ENCODE results near the gene MEGF10.

Gene MEGF10

GRCh38 chr5:127298036-127298429 lies 7.4 kb downstream of the MEGF10 start:
- Histone ChIP-seq H3K9ac (ENCODE audit: low read length) (no peak overlapping the region), H3K18ac (ENCODE audit: low read depth in 1 of 2, low read length in 2 of 2) (no peak overlapping the region), H4K8ac (ENCODE audit: low read length) (no peak overlapping the region), H2AFZ (ENCODE audit: low read depth, low read length) (no peak overlapping the region), H3K27ac (ENCODE audit: low read length, poor library complexity, severe bottlenecking) (no peak overlapping the region), H3K27me3 (ENCODE audit: control insufficient read depth in 1 of 2, insufficient read depth in 1 of 2, low read length in 2 of 2) (no peaks in the 10 kb centered on the region), H3K4me1 (ENCODE audit: control insufficient read depth, insufficient read depth, low read depth, low read length) (no peaks in the 10 kb centered on the region), H3K36me3 (ENCODE audit: control insufficient read depth in 1 of 2, insufficient read depth in 2 of 2, low read depth in 1 of 2, low read length in 2 of 2) (no peaks in the 10 kb centered on the region), H2AK5ac (ENCODE audit: low read length, severe bottlenecking) (no peak overlapping the region), H3K9me3 (ENCODE audit: control insufficient read depth, low read length) (no peaks in the 10 kb centered on the region), H2BK120ac (ENCODE audit: low read depth, low read length) (no peak overlapping the region), H3K4ac (ENCODE audit: low read depth in 1 of 2, low read length in 2 of 2) (no peak overlapping the region), H3K4me3 (ENCODE audit: insufficient read depth in 1 of 2, low read depth in 1 of 2, low read length in 2 of 2) (no peak overlapping the region), H2BK5ac (ENCODE audit: low read depth, low read length, poor library complexity, severe bottlenecking) (no peak overlapping the region), H2BK15ac (ENCODE audit: low read depth, poor library complexity, severe bottlenecking) (no peak overlapping the region), H3K23ac (ENCODE audit: low read length in 2 of 2) (no peak overlapping the region), H4K91ac (ENCODE audit: low read length) (no peak overlapping the region), H3K14ac (ENCODE audit: low read length in 2 of 2) (no peak overlapping the region), H2BK12ac (ENCODE audit: low read length in 2 of 2) (no peak overlapping the region), H3K4me2 (ENCODE audit: low read length, poor library complexity, severe bottlenecking) (no peak overlapping the region), H3K79me1 (replicated peaks; ENCODE audit: low read length, poor library complexity, severe bottlenecking) (no peaks in the 10 kb centered on the region)
- 80% methylated on average over 4 of the region's 4 CpGs for WGBS
- DNase-seq, result no peak

DNA sequence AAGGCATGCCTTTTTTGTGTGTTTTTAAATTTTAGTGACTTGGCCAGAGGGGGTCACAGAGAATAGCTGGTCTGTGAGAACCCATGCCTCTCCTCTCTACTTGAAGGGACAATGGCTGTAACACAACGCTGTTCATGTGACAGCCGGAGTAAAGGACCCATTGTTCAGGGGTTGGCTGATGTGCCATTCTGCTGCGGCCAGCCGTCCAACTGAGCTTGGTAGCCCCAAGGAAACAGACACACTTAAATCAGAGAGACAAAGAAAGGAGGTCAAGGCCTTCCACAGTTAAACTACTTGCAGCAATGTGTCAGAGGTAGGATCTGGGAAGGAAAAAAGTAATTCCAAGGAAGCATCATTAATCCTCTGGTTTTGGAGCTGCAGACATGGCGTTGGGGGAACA lies 8.1 kb downstream of the MEGF10 start:
- no peak overlapping the region for H2BK12ac ChIP-seq (ENCODE audit: low read length in 2 of 2)
- no peak overlapping the region for H3K4me2 ChIP-seq (ENCODE audit: low read length, poor library complexity, severe bottlenecking)
- H4K91ac ChIP-seq (ENCODE audit: low read length), result no peak overlapping the region
- no peak overlapping the region for H2BK120ac ChIP-seq (ENCODE audit: low read depth, low read length)
- DNase-seq, result no peak
- H3K23ac ChIP-seq (ENCODE audit: low read length in 2 of 2), result no peak overlapping the region
- no peaks in the 10 kb centered on the region for H3K9me3 ChIP-seq (ENCODE audit: control insufficient read depth, low read length)
- H3K79me1 ChIP-seq (replicated peaks; ENCODE audit: low read length, poor library complexity, severe bottlenecking), result no peaks in the 10 kb centered on the region
- no peaks in the 10 kb centered on the region for H3K36me3 ChIP-seq (ENCODE audit: control insufficient read depth in 1 of 2, insufficient read depth in 2 of 2, low read depth in 1 of 2, low read length in 2 of 2)
- H4K8ac ChIP-seq (ENCODE audit: low read length), result no peak overlapping the region
- no peak overlapping the region for H3K4me3 ChIP-seq (ENCODE audit: insufficient read depth in 1 of 2, low read depth in 1 of 2, low read length in 2 of 2)
- no peak overlapping the region for H2AK5ac ChIP-seq (ENCODE audit: low read length, severe bottlenecking)
- no peak overlapping the region for H3K27ac ChIP-seq (ENCODE audit: low read length, poor library complexity, severe bottlenecking)
- H3K18ac ChIP-seq (ENCODE audit: low read depth in 1 of 2, low read length in 2 of 2), result no peak overlapping the region
- H3K9ac ChIP-seq (ENCODE audit: low read length), result no peak overlapping the region
- H3K14ac ChIP-seq (ENCODE audit: low read length in 2 of 2), result no peak overlapping the region
- no peak overlapping the region for H2AFZ ChIP-seq (ENCODE audit: low read depth, low read length)
- no peaks in the 10 kb centered on the region for H3K27me3 ChIP-seq (ENCODE audit: control insufficient read depth in 1 of 2, insufficient read depth in 1 of 2, low read length in 2 of 2)
- WGBS, result 91% methylated on average over 5 of the region's 5 CpGs
- H2BK15ac ChIP-seq (ENCODE audit: low read depth, poor library complexity, severe bottlenecking), result no peak overlapping the region
- no peak overlapping the region for H2BK5ac ChIP-seq (ENCODE audit: low read depth, low read length, poor library complexity, severe bottlenecking)
- no peaks in the 10 kb centered on the region for H3K4me1 ChIP-seq (ENCODE audit: control insufficient read depth, insufficient read depth, low read depth, low read length)
- H3K4ac ChIP-seq (ENCODE audit: low read depth in 1 of 2, low read length in 2 of 2), result no peak overlapping the region

DNA sequence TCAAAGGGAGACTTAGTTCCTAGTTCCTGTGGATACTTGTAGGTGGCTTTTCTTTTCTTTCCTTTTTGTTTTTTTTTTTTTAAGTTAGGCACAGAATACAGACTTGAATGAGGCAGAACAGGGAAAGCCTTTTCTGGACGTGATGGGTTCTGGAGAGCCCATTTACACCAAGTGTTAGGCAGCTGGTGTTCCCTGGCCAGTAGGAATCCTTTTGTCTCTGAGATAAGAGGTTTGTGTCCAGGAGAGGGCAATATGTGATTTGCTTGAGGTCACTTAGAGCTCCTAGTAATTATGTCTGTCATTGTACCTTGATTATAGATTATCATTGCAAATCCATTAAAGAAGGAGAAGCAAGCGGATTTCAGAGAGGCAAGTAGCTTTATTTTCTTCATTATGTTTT lies 9.1 kb downstream of the MEGF10 start:
- no peaks in the 10 kb centered on the region for H3K27me3 ChIP-seq (ENCODE audit: control insufficient read depth in 1 of 2, insufficient read depth in 1 of 2, low read length in 2 of 2)
- no peak overlapping the region for H3K18ac ChIP-seq (ENCODE audit: low read depth in 1 of 2, low read length in 2 of 2)
- H3K23ac ChIP-seq (ENCODE audit: low read length in 2 of 2), result no peak overlapping the region
- DNase-seq, result no peak
- H3K4me3 ChIP-seq (ENCODE audit: insufficient read depth in 1 of 2, low read depth in 1 of 2, low read length in 2 of 2), result no peak overlapping the region
- H3K4me2 ChIP-seq (ENCODE audit: low read length, poor library complexity, severe bottlenecking), result no peak overlapping the region
- no peak overlapping the region for H3K4ac ChIP-seq (ENCODE audit: low read depth in 1 of 2, low read length in 2 of 2)
- no peak overlapping the region for H2AFZ ChIP-seq (ENCODE audit: low read depth, low read length)
- no peaks in the 10 kb centered on the region for H3K79me1 ChIP-seq (replicated peaks; ENCODE audit: low read length, poor library complexity, severe bottlenecking)
- no peak overlapping the region for H3K27ac ChIP-seq (ENCODE audit: low read length, poor library complexity, severe bottlenecking)
- H3K9ac ChIP-seq (ENCODE audit: low read length), result no peak overlapping the region
- 20% methylated on average over 1 of the region's 2 CpGs for WGBS
- no peaks in the 10 kb centered on the region for H3K36me3 ChIP-seq (ENCODE audit: control insufficient read depth in 1 of 2, insufficient read depth in 2 of 2, low read depth in 1 of 2, low read length in 2 of 2)
- H4K8ac ChIP-seq (ENCODE audit: low read length), result no peak overlapping the region
- H2BK12ac ChIP-seq (ENCODE audit: low read length in 2 of 2), result no peak overlapping the region
- no peaks in the 10 kb centered on the region for H3K4me1 ChIP-seq (ENCODE audit: control insufficient read depth, insufficient read depth, low read depth, low read length)
- no peak overlapping the region for H2BK5ac ChIP-seq (ENCODE audit: low read depth, low read length, poor library complexity, severe bottlenecking)
- no peaks in the 10 kb centered on the region for H3K9me3 ChIP-seq (ENCODE audit: control insufficient read depth, low read length)
- no peak overlapping the region for H2BK120ac ChIP-seq (ENCODE audit: low read depth, low read length)
- H4K91ac ChIP-seq (ENCODE audit: low read length), result no peak overlapping the region
- no peak overlapping the region for H2AK5ac ChIP-seq (ENCODE audit: low read length, severe bottlenecking)
- H3K14ac ChIP-seq (ENCODE audit: low read length in 2 of 2), result no peak overlapping the region
- no peak overlapping the region for H2BK15ac ChIP-seq (ENCODE audit: low read depth, poor library complexity, severe bottlenecking)

DNA sequence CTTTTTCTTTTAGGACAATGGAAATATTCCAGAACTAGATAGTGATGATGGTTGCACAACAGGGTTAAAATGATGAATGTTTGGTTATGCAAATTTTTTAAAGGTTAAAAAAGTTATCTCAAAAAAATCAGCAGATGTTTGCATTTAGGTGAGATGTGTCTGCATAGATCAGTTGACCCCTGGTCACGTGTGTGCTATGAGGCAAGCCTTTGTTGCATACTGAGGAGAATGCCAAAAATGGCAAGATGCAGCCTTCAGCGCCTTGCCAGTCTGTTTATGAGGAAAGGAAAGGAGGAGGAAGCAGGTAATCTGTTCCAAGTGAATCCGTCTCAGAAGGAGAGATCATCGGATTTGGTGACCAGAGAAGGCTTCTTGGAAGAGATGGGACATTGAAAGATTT lies 11.9 kb downstream of the MEGF10 start:
- WGBS, result 87% methylated on average over 4 of the region's 4 CpGs
- no peak overlapping the region for H2BK12ac ChIP-seq (ENCODE audit: low read length in 2 of 2)
- no peak overlapping the region for H2BK5ac ChIP-seq (ENCODE audit: low read depth, low read length, poor library complexity, severe bottlenecking)
- H3K4me2 ChIP-seq (ENCODE audit: low read length, poor library complexity, severe bottlenecking), result no peak overlapping the region
- no peak overlapping the region for H3K27ac ChIP-seq (ENCODE audit: low read length, poor library complexity, severe bottlenecking)
- H3K23ac ChIP-seq (ENCODE audit: low read length in 2 of 2), result no peak overlapping the region
- H3K9ac ChIP-seq (ENCODE audit: low read length), result no peak overlapping the region
- no peak overlapping the region for H2BK120ac ChIP-seq (ENCODE audit: low read depth, low read length)
- H3K27me3 ChIP-seq (ENCODE audit: control insufficient read depth in 1 of 2, insufficient read depth in 1 of 2, low read length in 2 of 2), result no peaks in the 10 kb centered on the region
- H3K4me1 ChIP-seq (ENCODE audit: control insufficient read depth, insufficient read depth, low read depth, low read length), result peaks cover 5% of the 10 kb centered on the region
- no peak overlapping the region for H4K8ac ChIP-seq (ENCODE audit: low read length)
- H3K4ac ChIP-seq (ENCODE audit: low read depth in 1 of 2, low read length in 2 of 2), result no peak overlapping the region
- no peak overlapping the region for H3K14ac ChIP-seq (ENCODE audit: low read length in 2 of 2)
- no peak overlapping the region for H2AK5ac ChIP-seq (ENCODE audit: low read length, severe bottlenecking)
- H3K9me3 ChIP-seq (ENCODE audit: control insufficient read depth, low read length), result no peaks in the 10 kb centered on the region
- no peak overlapping the region for H2BK15ac ChIP-seq (ENCODE audit: low read depth, poor library complexity, severe bottlenecking)
- no peak for DNase-seq
- no peak overlapping the region for H3K18ac ChIP-seq (ENCODE audit: low read depth in 1 of 2, low read length in 2 of 2)
- no peak overlapping the region for H2AFZ ChIP-seq (ENCODE audit: low read depth, low read length)
- no peak overlapping the region for H3K4me3 ChIP-seq (ENCODE audit: insufficient read depth in 1 of 2, low read depth in 1 of 2, low read length in 2 of 2)
- H4K91ac ChIP-seq (ENCODE audit: low read length), result no peak overlapping the region
- no peaks in the 10 kb centered on the region for H3K79me1 ChIP-seq (replicated peaks; ENCODE audit: low read length, poor library complexity, severe bottlenecking)
- H3K36me3 ChIP-seq (ENCODE audit: control insufficient read depth in 1 of 2, insufficient read depth in 2 of 2, low read depth in 1 of 2, low read length in 2 of 2), result no peaks in the 10 kb centered on the region
